Ovary (tissue), 9 donors: ENCODE data around the gene PSMD5. TPM values are rescaled to one million over a fixed set of nuclear protein-coding genes. Genes with fewer than 3 reads are reported as not detected.

Experiments
- DNase-seq, 5 donors: peaks; one replicate each; pipeline ENCODE4 v3.0.0-alpha.2; 2019 to 2020
- H3K27ac ChIP-seq, 2 donors: fragments of 200-600 bp; one replicate each; pipeline versions ENCODE4 v1.5.1 to v1.8.0; 2019 to 2022
- H3K27me3 ChIP-seq: fragments of 200-600 bp; one replicate; pipeline ENCODE4 v1.8.0; 2022
- H3K36me3 ChIP-seq: fragments of 200-600 bp; sonication (generic); one replicate; pipeline ENCODE4 v1.5.1; 2019
- H3K4me1 ChIP-seq: one replicate; pipeline ENCODE4 v1.8.1; 2013; ENCODE audit warnings: mild to moderate bottlenecking, moderate library complexity; ENCODE audit not compliant: insufficient read depth
- H3K4me3 ChIP-seq: fragments of 200-600 bp; sonication (generic); one replicate; pipeline ENCODE4 v1.5.1; 2017
- H3K9me3 ChIP-seq, 2 donors: fragments of 200-600 bp in 1 of 2; sonication (generic) in 1 of 2; one replicate each; pipeline versions ENCODE4 v1.5.1 to v1.8.1; 2013 to 2019; ENCODE audit warnings: mild to moderate bottlenecking in 1 of 2, moderate library complexity in 1 of 2
- EP300 ChIP-seq: sonication (generic); formaldehyde crosslinking; IDR thresholded peaks from one replicate; pipeline ENCODE4 v1.6.1; 2017; ENCODE audit warnings: antibody characterized with exemption
- POLR2A ChIP-seq: fragments of 450-650 bp; IDR thresholded peaks from one replicate; pipeline ENCODE4 v1.6.1; 2017; ENCODE audit warnings: antibody characterized with exemption, mild to moderate bottlenecking, moderate library complexity
- WGBS, 3 donors: extraction: QIAGEN DNeasy Blood & Tissue Kit in 1 of 3; methylation state at CpG; one replicate each; pipeline versions ENCODE4 v1.1.5 to v1.1.7; 2013 to 2017; 5-methylcytosine and 5-hydroxymethylcytosine counted together
- intact Hi-C, 4 donors: fragments of 100-400 bp; cut with DNase I; formaldehyde crosslinking; loops; one replicate each; pipeline versions ENCODE4 v1.11.0 to v1.15.1; 2022 to 2023
- polyA plus RNA-seq, 2 donors: library from polyadenylated mRNA; stranded (reverse); fragments of 200-250 nt in 1 of 2; fragments of 350-450 nt in 1 of 2; fragmentation: Illumina TruSeq in 1 of 2; extraction: RNeasy Lipid Tissue Mini Kit (QIAGEN cat#74804) in 1 of 2; gene quantifications; one replicate each; pipeline ENCODE4 v1.2.3, GENCODE V29; 2013 to 2014
- total RNA-seq, 7 donors: library from RNA; depleted of rRNA in 2 of 7; stranded (reverse); fragments of >200 nt in 2 of 7; fragmentation: NEBNext Ultra II Directional in 3 of 7; extraction: Animal tissue kit (Norgen Biotek cat#: 25700) in 3 of 7; gene quantifications; one replicate each; pipeline versions ENCODE4 v1.1.0 to v1.2.4, GENCODE V29; 2016 to 2023
- TF ChIP-seq, protein P1 (sequence below), 3 donors: fragments of 450-650 bp in 2 of 3; fragments of 200-600 bp in 1 of 3; IDR thresholded peaks; one replicate each; pipeline versions ENCODE4 v1.5.1 to v1.8.0; 2016 to 2022; ENCODE audit warnings: antibody characterized with exemption in 3 of 3, mild to moderate bottlenecking in 1 of 3
- donor health status: DM: no; HTN: no; CAD: no; lungs with moderate emphysema.
- donor health status: DM: no; HTN: no; CAD: no.
- donor health status: Bipolar disorder and iron deficiency.
- donor health status: DM: yes; HTN: yes; CAD: no.
- donor health status: DM: no; HTN: no; CAD: no.
- donor health status: DM: yes; HTN: yes; CAD: no.

PSMD5 gene
- total and polyA plus RNA-seq, 9 donors = 13.4 to 49.2 (median 36.9) TPM

DNA sequence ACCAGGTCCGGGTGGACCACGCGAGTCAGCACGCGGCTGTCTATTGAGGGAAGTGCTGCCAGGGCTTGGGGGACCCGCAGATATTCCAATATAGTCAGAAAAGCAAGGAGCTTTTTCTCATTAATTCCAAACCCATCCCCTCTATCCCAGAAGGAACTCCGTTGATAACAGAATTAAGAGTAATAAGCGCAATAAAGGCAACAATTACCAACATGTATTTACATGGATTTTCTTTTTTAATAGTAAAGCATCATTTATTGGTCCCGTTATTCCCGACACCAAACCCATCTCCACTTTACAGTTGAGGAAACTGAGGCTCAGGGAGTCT is 26.6 kb upstream of the PSMD5 start:
- DNase-seq = no peak
- H3K27ac ChIP-seq = peak overlapping the region; percentile 54 to 82
- TF ChIP-seq POLR2A (no peak), EP300 (no peak)
- TF ChIP-seq, protein P1, sequence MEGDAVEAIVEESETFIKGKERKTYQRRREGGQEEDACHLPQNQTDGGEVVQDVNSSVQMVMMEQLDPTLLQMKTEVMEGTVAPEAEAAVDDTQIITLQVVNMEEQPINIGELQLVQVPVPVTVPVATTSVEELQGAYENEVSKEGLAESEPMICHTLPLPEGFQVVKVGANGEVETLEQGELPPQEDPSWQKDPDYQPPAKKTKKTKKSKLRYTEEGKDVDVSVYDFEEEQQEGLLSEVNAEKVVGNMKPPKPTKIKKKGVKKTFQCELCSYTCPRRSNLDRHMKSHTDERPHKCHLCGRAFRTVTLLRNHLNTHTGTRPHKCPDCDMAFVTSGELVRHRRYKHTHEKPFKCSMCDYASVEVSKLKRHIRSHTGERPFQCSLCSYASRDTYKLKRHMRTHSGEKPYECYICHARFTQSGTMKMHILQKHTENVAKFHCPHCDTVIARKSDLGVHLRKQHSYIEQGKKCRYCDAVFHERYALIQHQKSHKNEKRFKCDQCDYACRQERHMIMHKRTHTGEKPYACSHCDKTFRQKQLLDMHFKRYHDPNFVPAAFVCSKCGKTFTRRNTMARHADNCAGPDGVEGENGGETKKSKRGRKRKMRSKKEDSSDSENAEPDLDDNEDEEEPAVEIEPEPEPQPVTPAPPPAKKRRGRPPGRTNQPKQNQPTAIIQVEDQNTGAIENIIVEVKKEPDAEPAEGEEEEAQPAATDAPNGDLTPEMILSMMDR (IDR thresholded peaks at IDR 0.05) = no peak
- intact Hi-C loops = loop anchor here in 1 of 4 donors (2.0 to 5.0 kb wide), 2 partner anchors 67 to 208 kb away; no protein-coding TSS in a partner anchor
- 17 to 27% (median 20%) methylated on average over 10 of the region's 10 CpGs for WGBS, 3 donors
- H3K9me3 ChIP-seq = no peaks in the 10 kb centered on the region
- peaks cover 6% of the 10 kb centered on the region for H3K4me1 ChIP-seq
- H3K4me3 ChIP-seq = peak overlapping the region; percentile 41
- H3K27me3 ChIP-seq = no peaks in the 10 kb centered on the region
- H3K36me3 ChIP-seq = no peaks in the 10 kb centered on the region

- DNase-seq = peak; percentile 97 to 98 (median 97)
- peak; percentile 46 for TF ChIP-seq POLR2A
- no peak for TF ChIP-seq EP300
- TF ChIP-seq, protein P1 (IDR thresholded peaks at IDR 0.05) = peak in 2 of 3 donors; percentile 62 to 70
- H3K9me3 ChIP-seq = no peaks in the 10 kb centered on the region
- no peaks in the 10 kb centered on the region for H3K27me3 ChIP-seq
- peak overlapping the region; percentile 54 to 83 for H3K27ac ChIP-seq
- intact Hi-C loops = loop anchor here in 1 of 4 donors (2.0 to 5.0 kb wide), 2 partner anchors 68 to 208 kb away; no protein-coding TSS in a partner anchor
- H3K4me1 ChIP-seq = peaks cover 6% of the 10 kb centered on the region
- H3K36me3 ChIP-seq = no peaks in the 10 kb centered on the region
- peak overlapping the region; percentile 41 for H3K4me3 ChIP-seq
- WGBS, 3 donors = 2 to 7% (median 4%) methylated on average over 33 to 52 of the region's 52 CpGs
These were observed 26.1 kb upstream of the PSMD5 start for GRCh38 chr9:120868676-120869359.

GRCh38 chr9:120868339-120868675 is 25.6 kb upstream of the PSMD5 start:
- intact Hi-C loops = loop anchor here in 1 of 4 donors (2.0 to 5.0 kb wide), 2 partner anchors 68 to 209 kb away; no protein-coding TSS in a partner anchor
- Histone ChIP-seq H3K4me3 (peak overlapping the region; percentile 36), H3K9me3 (no peaks in the 10 kb centered on the region), H3K4me1 (peaks cover 6% of the 10 kb centered on the region), H3K27me3 (no peaks in the 10 kb centered on the region), H3K27ac (peak overlapping the region in 1 of 2 donors; percentile 83), H3K36me3 (no peaks in the 10 kb centered on the region)
- TF ChIP-seq, protein P1 (IDR thresholded peaks at IDR 0.05) = peak in 2 of 3 donors; percentile 9 to 23
- TF ChIP-seq POLR2A = no peak
- 16 to 22% (median 18%) methylated on average over 11 of the region's 11 CpGs for WGBS, 3 donors
- no peak for DNase-seq

DNA sequence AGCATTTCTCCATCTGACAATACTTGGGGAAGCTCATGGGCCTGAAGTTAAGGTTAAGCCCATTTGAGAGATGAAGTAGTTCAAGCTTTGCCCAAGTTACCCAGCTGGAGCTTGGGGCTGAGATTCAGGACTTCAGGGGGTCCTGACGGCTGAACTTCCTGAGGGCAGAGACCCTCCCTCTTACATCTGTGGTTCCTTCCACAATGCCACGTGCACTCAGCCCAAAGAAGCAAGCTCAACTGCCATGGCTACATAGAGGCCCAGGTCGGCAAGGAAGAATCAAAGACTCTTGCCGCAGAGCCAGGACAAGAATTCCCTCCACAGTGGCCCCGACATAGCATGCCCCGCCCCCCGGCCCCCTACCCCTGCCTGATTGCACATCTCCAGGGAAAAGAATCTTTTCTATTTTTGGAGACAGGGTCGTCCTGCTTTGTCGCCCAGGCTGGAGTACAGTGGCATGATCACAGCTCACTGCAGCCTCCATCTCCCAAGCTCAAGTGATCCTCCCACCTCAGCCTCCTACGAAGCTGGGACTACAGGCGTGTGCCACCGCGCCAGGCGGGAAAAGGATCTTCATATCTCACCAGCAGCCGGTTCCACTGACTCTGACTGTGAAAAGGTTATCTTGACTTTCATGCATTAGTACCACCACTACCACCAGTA is 25.1 kb upstream of the PSMD5 start:
- Histone ChIP-seq H3K4me1 (peaks cover 6% of the 10 kb centered on the region), H3K36me3 (no peaks in the 10 kb centered on the region), H3K4me3 (no peak overlapping the region), H3K27me3 (no peaks in the 10 kb centered on the region), H3K27ac (peak overlapping the region in 1 of 2 donors; percentile 83), H3K9me3 (no peaks in the 10 kb centered on the region)
- TF ChIP-seq EP300 (no peak), POLR2A (no peak)
- TF ChIP-seq, protein P1 (IDR thresholded peaks at IDR 0.05) = no peak
- intact Hi-C loops = loop anchor here in 1 of 4 donors (2.0 to 5.0 kb wide), 2 partner anchors 69 to 209 kb away; no protein-coding TSS in a partner anchor
- WGBS, 3 donors = 83 to 85% (median 84%) methylated on average over 15 of the region's 15 CpGs
- DNase-seq = peak in 2 of 5 donors; percentile 47 to 52
